ENCODE data around the gene SFI1. TPM values are rescaled to one million over a fixed set of nuclear protein-coding genes. Genes with fewer than 3 reads are reported as not detected.

Gene SFI1
- total and polyA plus RNA-seq, 2 of the 8 experiments (the other 6 are each of a cell fraction or from before 2014, with no cell fraction given) = 10.4 to 30.1 TPM

GRCh38 chr22:31574055-31574670 lies 77.8 kb downstream of the SFI1 start (continued):
- TF ChIP-seq ZNF274 (IDR thresholded peaks at IDR 0.05; ENCODE audit: borderline replicate concordance, extremely low read depth, low read length) = no peak
